OCI-LY1 (cell line): ENCODE results near the gene UPK3A.

ENCODE experiments used
- CTCF ChIP-seq: fragments of 200-600 bp; sonication (generic), shearing (Covaris generic); IDR thresholded peaks from 2 replicates; pipeline ENCODE4 v1.5.1; 2017; ENCODE audit warnings: mild to moderate bottlenecking, antibody characterized with exemption, low read length, moderate library complexity, mixed read lengths
- EZH2 ChIP-seq: fragments of 200-600 bp; sonication (generic), shearing (Covaris generic); IDR thresholded peaks from 2 replicates; pipeline ENCODE4 v1.8.0; 2017; ENCODE audit warnings: borderline replicate concordance, mixed run types, mild to moderate bottlenecking, antibody characterized with exemption, low read length, moderate library complexity, mixed read lengths

- TF ChIP-seq CTCF (no peak), EZH2 (no peak)
These were observed 52.3 kb downstream of the UPK3A start for GRCh38 chr22:45336971-45337431.
